NCI-H748 treated with DMSO at 0.1 percent for 48 hours (cell line): ENCODE measurements around the gene LUC7L2.
"Not testable (repeated sequence)": the region's sequence is repeated elsewhere in the genome, so short reads cannot be mapped to it uniquely, and the experiment has no call there.

ENCODE experiments used
- DNase-seq: peaks from one replicate; lab custom pipeline; 2025; lab: John Stamatoyannopoulos, UW

The LUC7L2 gene

GRCh38 chr7:139451638-139452037 is 91.9 kb downstream of the LUC7L2 start:
- DNase-seq: no peak

DNA sequence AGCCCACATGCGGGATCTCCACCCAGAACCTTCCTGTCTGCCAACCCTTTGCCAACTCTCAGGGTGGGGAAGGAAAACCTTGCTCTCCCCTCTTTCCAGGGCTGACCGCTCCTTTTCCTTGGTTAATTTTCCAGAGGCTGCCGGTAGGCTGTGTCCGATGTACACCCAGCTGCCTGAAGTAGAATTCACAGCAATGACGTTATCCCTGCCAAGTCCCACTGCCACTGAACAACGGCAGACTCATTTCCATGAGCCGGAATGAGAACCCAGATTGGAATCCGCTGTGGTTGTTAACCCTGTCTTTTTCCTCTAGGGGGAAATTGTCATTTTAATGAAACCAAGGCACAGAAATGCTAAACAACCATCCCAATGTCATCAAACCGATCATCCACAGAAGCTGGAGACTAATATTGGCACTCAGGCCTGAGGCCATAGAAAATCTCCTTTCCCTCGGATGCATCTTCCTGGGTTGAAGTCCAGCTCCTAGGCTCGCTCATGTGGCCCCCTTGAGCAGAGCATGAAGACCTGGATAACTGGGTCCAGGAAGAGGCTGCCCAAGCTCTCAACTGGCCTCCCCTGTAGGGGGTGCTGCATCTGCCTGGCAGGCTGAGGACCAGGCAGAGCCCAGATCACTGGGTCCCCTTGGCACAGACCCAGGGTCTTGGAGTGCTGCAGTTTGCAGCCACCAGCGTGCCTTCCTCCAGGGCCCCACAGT is 93.4 kb downstream of the LUC7L2 start:
- no peak for DNase-seq

DNA sequence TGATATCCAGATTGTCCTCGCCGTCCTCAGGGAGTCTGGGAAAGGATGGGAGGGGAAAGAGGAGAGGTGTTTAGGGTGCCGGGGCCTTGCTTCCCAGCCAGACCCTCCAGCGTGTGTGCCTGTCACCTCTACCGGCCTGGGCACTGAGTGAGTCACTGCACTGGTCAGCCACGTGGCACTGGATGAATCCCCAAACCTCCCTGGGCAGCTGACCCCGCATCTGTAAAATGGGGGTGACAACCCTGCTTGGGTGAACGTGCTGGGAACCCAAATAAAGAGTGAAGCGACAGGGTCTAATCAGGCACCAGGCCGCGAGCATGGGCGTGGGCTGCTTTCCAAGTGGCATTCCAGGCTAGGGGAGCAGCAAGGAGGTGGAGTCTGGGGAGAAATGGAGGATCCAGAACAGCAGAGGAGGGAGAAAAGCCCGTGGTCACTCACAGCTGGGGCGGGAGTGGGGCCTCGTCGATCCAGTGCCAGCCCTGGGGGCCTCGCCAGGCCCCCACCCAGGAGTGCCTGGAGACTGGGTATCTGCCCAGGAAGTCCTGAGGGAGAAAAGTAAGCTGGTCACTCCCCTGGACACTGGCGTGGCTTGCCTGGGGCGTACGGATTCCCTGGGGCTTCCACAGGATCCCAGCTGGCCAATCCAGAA is 94.1 kb downstream of the LUC7L2 start:
- DNase-seq: no peak

DNA sequence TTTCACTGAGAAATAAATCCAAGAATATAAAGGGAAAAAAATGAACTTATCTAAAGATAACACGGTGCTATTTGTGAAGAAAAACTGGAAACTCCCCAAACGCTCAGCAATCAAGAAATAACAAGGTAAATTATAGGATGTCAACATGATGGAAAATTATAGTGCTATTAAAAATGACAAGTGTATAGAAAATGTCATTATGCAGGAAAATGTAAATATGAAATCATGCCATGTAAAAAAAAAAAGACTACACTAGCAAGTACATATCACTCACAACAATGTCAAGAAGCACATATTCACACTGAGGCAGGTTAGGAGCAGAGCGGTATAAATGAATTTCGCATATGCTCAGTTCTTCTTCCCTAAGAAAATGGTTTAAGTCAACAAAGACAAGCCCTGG is 96.1 kb downstream of the LUC7L2 start:
- DNase-seq: no peak

GRCh38 chr7:139456511-139456910 is 96.8 kb downstream of the LUC7L2 start:
- no peak for DNase-seq

- DNase-seq: no peak
Measured at GRCh38 chr7:139457153-139457946, 97.7 kb downstream of the LUC7L2 start.

GRCh38 chr7:139463421-139463820 is 103.7 kb downstream of the LUC7L2 start:
- DNase-seq: not testable (repeated sequence)

DNA sequence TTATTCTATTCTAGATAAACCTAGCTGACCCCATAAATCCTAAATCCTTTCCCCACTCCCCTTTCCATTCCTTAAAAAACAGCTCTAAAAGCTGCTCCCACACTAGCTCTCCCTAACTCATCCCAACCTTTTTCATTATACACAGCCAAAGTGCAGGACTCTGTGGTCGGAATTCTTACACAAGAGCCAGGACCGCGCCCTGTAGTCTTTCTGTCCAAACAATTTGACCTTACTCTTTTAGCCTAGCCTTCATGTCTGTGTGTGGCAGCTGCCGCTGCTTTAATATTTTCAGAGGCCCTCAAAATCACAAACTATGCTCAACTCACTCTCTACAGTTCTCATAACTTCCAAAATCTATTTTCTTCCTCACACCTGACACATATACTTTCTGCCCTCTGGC is 104.8 kb downstream of the LUC7L2 start:
- not testable (repeated sequence) for DNase-seq

- not testable (repeated sequence) for DNase-seq
Measured at GRCh38 chr7:139465072-139465471, 105.4 kb downstream of the LUC7L2 start.

GRCh38 chr7:139467729-139468128 is 108.0 kb downstream of the LUC7L2 start:
- DNase-seq: not testable (repeated sequence)

GRCh38 chr7:139468281-139468680 is 108.6 kb downstream of the LUC7L2 start:
- not testable (repeated sequence) for DNase-seq

- no peak for DNase-seq
Measured at GRCh38 chr7:139471740-139472353, 112.2 kb downstream of the LUC7L2 start.
